ENCODE measurements around the gene JUN. TPM values are rescaled to one million over a fixed set of nuclear protein-coding genes. Genes with fewer than 3 reads are reported as not detected.
"Not testable (repeated sequence)": the region's sequence is repeated elsewhere in the genome, so short reads cannot be mapped to it uniquely, and the experiment has no call there.

JUN gene
- total and polyA plus RNA-seq, 10 donors: 8.3 to 162 (median 42.2) TPM

- no peak for TF ChIP-seq POLR2AphosphoS5 (IDR thresholded peaks at IDR 0.05)
- no peak for TF ChIP-seq POLR2A (IDR thresholded peaks at IDR 0.05)
- TF ChIP-seq CTCF (IDR thresholded peaks at IDR 0.05 in 8 of 11, conservative IDR thresholded peaks at IDR 0.05 in 3 of 11): no peak
- H3K27ac ChIP-seq: no peak overlapping the region
Measured at GRCh38 chr1:58802640-58803399, 19.0 kb upstream of the JUN start.

GRCh38 chr1:58801286-58801685 is 17.4 kb upstream of the JUN start:
- H3K4me3 ChIP-seq; H3K27ac ChIP-seq; H3K27me3 ChIP-seq (replicated peaks in 1 of 7); DNase-seq; H3K36me3 ChIP-seq; intact Hi-C loops (cut with DNase I; ENCODE audit: low total_unique reads); H3K9me3 ChIP-seq: not testable (repeated sequence)
- peaks cover 0 to 11% (median 2%) of the 10 kb centered on the region in 6 donors for H3K4me1 ChIP-seq
- WGBS, 5 donors: 95 to 100% (median 100%) methylated on average over 1 of the region's 1 CpG

More at GRCh38 chr1:58802640-58803399, 19.0 kb upstream of the JUN start:
- no peaks in the 10 kb centered on the region for H3K27me3 ChIP-seq (replicated peaks in 1 of 7)
- DNase-seq: no peak
- intact Hi-C loops (cut with DNase I; ENCODE audit: low total_unique reads): no loop called here
- no peak overlapping the region for H3K4me3 ChIP-seq
- no peaks in the 10 kb centered on the region for H3K9me3 ChIP-seq
- no peaks in the 10 kb centered on the region for H3K36me3 ChIP-seq
- WGBS, 5 donors: 80 to 83% (median 80%) methylated on average over 5 of the region's 5 CpGs
- peaks cover 0 to 26% (median 4%) of the 10 kb centered on the region in 6 donors for H3K4me1 ChIP-seq

GRCh38 chr1:58799650-58800049 is 15.8 kb upstream of the JUN start:
- TF ChIP-seq POLR2A (IDR thresholded peaks at IDR 0.05) (no peak), POLR2AphosphoS5 (IDR thresholded peaks at IDR 0.05) (no peak), CTCF (IDR thresholded peaks at IDR 0.05 in 8 of 11, conservative IDR thresholded peaks at IDR 0.05 in 3 of 11) (no peak)
- Histone ChIP-seq H3K36me3 (no peaks in the 10 kb centered on the region), H3K4me1 (peaks cover 0 to 8% (median 0%) of the 10 kb centered on the region in 6 donors), H3K4me3 (no peak overlapping the region), H3K27me3 (replicated peaks in 1 of 7) (no peaks in the 10 kb centered on the region), H3K27ac (no peak overlapping the region), H3K9me3 (no peaks in the 10 kb centered on the region)
- intact Hi-C loops (cut with DNase I; ENCODE audit: low total_unique reads): no loop called here
- WGBS, 5 donors: 77 to 97% (median 89%) methylated on average over 1 of the region's 1 CpG
- no peak for DNase-seq

GRCh38 chr1:58798910-58799442 is 15.1 kb upstream of the JUN start:
- H3K4me1 ChIP-seq: peaks cover 0 to 10% (median 0%) of the 10 kb centered on the region in 6 donors
- no peak overlapping the region for H3K27ac ChIP-seq
- intact Hi-C loops (cut with DNase I; ENCODE audit: low total_unique reads): no loop called here
- H3K9me3 ChIP-seq: no peaks in the 10 kb centered on the region
- H3K27me3 ChIP-seq (replicated peaks in 1 of 7): no peaks in the 10 kb centered on the region
- TF ChIP-seq CTCF (IDR thresholded peaks at IDR 0.05 in 8 of 11, conservative IDR thresholded peaks at IDR 0.05 in 3 of 11) (no peak), POLR2AphosphoS5 (IDR thresholded peaks at IDR 0.05) (no peak), POLR2A (IDR thresholded peaks at IDR 0.05) (no peak)
- no peaks in the 10 kb centered on the region for H3K36me3 ChIP-seq
- H3K4me3 ChIP-seq: no peak overlapping the region
- DNase-seq: no peak
- 92 to 100% (median 100%) methylated on average over 1 of the region's 1 CpG for WGBS, 5 donors
